Stimulated activated CD8-positive, alpha-beta memory T cell treated with anti-CD3 and anti-CD28 coated beads, Interleukin-7, amount 100 ng/mL, for 4 hours (primary cell): ENCODE data around the gene SETD1B.
A peak's percentile ranks its signal among the peaks of the same experiment; 100 is the strongest.
"Not testable (repeated sequence)": the region's sequence is repeated elsewhere in the genome, so short reads cannot be mapped to it uniquely, and the experiment has no call there.

ENCODE experiments used
- DNase-seq, 2 donors: peaks; one replicate each; pipeline ENCODE4 v3.0.0-alpha.2; 2020; ENCODE audit warnings: low read depth in 2 of 2

The SETD1B gene

DNA sequence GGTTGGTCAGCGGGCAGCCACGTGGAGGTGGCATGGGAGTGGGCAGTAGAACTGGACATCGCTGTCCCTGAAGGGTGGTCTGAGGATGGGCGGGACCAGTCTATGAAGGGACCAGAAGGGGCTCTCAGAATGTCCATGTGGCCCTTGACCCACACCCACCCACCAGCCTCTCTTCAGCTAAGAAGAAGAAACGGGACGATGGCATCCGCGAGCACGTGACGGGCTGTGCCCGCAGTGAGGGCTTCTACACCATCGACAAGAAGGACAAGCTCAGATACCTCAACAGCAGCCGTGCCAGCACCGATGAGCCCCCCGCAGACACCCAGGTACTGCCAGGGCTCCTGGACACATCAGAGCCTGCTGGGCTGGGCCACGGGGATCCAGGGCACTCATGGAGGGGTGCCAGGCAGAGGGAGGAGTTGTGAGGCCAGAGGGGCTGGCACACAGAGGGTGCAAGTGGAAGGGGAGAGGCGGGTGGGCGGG lies 21.3 kb downstream of the SETD1B start:
- no peak for DNase-seq

DNA sequence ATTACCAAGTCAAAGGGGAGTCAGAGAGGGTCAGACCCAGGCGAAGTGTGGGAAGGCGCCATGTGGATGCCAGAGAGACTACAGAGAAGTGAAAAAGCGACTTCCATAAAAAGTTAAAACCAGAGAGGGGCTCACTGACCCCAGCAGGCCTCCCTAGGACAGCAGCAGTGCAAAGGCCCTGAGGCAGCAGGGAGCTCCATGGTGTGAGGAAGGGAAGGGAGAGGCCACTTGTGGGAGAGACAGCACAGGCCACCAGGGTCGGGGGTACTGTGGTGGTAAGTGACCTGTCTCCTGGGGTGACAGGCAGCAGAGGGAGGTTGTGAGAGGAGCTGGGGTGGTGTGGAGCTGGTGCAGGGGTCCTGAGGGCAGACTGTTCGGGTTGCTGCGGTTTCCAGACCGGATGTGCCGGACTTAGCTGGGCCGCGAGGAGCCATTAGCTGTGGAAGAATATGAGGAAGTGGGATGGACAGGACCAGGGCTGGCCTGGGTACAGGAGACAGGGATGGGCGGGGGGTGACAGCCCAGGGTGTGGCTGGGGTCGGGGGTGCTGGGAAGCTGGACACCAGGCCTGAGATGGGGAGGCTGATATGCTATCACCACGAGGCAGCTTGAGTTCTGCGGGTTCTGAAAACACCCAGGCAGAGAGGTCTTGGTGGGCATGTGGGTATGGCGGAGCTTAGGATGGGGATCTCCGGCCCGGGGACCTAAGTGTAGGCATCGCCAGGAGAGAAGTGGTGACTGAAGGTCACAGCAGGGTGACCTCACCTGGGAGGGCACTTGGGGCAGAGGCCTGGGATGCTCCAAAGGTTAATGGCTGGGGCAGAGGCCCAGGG lies 22.7 kb downstream of the SETD1B start:
- DNase-seq: no peak

DNA sequence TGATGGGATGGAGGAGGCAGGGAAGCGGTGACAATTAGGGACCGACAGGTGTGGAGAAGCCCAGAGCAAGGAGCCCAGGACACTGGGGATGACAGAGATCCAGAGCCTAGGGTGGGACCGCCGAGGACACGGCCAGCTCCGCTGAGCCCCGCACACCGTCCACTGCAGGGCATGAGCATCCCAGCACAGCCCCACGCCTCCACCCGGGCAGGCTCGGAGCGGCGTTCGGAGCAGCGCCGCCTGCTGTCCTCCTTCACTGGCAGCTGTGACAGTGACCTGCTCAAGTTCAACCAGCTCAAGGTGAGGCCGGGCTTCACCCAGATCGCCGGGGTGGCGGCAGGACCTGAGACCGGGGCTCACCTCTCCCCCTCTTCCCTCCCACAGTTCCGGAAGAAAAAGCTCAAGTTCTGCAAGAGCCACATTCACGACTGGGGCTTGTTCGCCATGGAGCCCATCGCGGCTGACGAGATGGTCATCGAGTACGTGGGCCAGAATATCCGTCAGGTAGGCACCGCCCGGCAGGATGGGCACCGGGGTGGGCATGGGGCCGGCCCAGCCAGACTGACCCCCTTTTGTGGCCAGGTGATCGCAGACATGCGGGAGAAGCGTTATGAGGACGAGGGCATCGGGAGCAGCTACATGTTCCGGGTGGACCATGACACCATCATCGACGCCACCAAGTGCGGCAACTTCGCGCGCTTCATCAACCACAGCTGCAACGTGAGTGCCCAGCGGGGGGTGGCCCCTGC lies 23.7 kb downstream of the SETD1B start:
- DNase-seq: no peak

DNA sequence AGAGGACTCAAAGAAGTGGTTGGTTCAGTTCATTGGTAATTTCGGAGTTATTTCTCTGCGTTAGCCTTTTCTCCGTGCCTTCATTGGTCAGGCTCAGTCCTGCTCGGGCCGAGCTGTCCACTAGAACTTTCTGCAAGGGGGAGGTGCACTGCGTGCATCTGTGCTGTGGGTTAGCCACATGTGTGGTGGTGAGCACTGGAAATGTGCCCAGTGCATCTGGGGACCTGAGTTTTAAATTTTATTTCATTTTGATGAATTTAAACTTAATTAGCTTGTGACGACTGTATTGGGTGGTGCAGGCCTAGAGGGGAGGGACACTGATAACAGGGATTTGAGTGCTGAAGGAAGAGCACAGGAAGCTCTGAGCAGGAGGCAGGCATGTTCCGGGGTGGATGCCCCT lies 24.5 kb downstream of the SETD1B start:
- DNase-seq: no peak

DNA sequence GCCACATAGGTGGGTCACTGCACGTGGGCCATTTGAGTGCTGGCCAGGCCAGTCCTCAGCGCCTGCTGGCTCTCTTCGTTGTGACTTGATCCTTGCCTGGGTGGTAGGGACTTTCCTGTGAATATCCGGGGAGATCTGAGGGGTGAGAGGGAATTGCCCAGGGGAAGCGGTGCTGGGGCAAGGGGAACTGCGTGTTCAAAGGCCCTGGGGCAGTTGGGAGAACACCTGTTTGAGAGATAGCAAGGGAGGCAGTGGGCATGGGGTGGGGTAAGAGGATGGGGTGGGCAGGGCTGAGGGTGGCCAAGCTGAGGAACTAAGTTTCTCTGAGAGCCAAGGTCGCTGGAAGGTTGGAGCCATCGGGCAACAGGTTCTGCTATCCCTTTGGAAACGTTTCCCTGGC lies 25.0 kb downstream of the SETD1B start:
- no peak for DNase-seq

GRCh38 chr12:121829250-121829918 lies 25.6 kb downstream of the SETD1B start:
- DNase-seq: no peak

GRCh38 chr12:121830134-121830533 lies 26.3 kb downstream of the SETD1B start:
- DNase-seq: no peak

GRCh38 chr12:121830588-121831265 lies 26.9 kb downstream of the SETD1B start:
- DNase-seq: no peak

DNA sequence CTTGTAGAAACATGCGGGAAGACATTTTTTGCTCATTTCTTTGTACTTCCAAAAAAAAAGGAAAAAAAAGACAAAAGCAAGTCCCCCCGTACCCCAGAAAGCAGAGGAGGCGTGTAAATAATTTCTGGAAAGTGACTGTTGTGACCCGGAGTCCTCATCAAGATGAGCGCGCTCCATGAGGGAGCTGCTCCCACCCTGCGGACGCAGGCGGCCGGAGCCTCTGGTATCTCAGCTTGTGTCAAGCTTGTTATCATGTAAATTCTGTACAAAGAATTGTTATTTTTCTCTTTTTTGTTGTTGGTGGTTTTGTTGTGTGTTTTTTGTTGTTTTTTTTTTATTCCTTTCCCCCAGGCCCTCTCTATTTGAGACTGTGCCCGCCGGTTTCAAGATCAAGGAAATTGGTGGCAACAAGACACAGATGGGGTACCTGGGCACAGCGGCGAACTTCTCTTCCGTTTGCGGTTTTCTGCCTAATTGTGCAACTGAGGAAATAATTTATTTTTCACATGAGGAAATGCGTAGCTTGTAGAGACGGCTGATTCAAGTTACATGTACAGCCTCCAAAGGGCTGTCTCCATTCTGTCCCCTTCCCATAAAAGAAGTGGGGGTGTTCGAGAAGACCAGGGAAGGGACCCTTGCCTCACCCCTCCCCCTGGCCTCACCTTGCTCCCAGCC lies 27.9 kb downstream of the SETD1B start:
- no peak for DNase-seq

GRCh38 chr12:121837680-121838079 lies 33.9 kb downstream of the SETD1B start:
- DNase-seq: no peak

GRCh38 chr12:121838126-121838525 lies 34.3 kb downstream of the SETD1B start:
- DNase-seq: no peak

GRCh38 chr12:121839106-121839992 lies 35.5 kb downstream of the SETD1B start:
- peak; percentile 99 for DNase-seq

GRCh38 chr12:121839993-121840761 lies 36.4 kb downstream of the SETD1B start:
- no peak for DNase-seq

GRCh38 chr12:121843236-121843982 lies 39.6 kb downstream of the SETD1B start:
- DNase-seq: no peak

GRCh38 chr12:121845701-121846100 lies 41.9 kb downstream of the SETD1B start:
- no peak for DNase-seq

DNA sequence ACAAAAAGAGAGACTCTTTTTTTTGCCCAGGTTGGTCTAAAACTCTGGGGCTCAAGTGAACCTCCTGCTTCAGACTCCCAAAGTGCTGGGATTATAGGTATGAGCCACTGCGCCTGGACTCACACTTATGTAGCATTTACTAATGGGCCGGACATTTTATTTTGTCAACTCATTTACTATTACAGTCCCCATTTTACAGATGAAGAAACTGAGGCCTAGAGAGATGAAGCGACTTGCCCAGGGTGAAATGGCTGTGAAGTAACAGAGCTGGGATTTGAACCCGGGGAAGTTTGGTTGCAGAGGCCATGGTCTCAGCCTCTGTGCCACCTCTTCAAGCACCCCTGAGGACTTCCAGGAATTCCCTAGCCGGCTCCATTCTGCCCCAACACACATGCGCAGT lies 45.4 kb downstream of the SETD1B start:
- no peak for DNase-seq

- no peak for DNase-seq
Observed at GRCh38 chr12:121849665-121850064, 45.9 kb downstream of the SETD1B start.

DNA sequence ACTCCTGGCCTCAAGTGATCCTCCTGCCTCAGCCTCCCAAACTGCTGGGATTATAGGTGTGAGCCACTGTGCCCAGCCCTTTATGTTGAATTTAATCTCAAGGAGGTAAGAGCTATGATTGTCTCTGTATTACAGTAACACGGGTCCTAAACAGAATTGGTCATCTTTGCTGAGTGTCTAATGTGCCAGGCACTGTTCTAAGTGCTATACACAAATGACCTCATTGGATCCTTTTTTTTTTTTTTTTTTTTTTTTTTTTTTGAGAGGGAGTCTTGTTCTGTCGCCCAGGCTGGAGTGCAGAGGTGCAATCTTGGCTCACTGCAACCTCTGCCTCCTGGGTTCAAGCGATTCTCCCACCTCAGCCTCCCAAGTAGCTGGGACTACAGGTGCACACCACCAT lies 48.6 kb downstream of the SETD1B start:
- not testable (repeated sequence) for DNase-seq
